Suppressor macrophage treated with lipopolysaccharide for 1 hour (primary cell): ENCODE data around the gene ZWILCH.
"Not testable (repeated sequence)": the region's sequence is repeated elsewhere in the genome, so short reads cannot be mapped to it uniquely, and the experiment has no call there.

Experiments used
- DNase-seq, 3 donors: peaks; one replicate each; pipeline ENCODE4 v3.0.0-alpha.2; 2020 to 2022

ZWILCH gene

GRCh38 chr15:66586155-66586976 is 81.2 kb downstream of the ZWILCH start:
- no peak for DNase-seq

DNA sequence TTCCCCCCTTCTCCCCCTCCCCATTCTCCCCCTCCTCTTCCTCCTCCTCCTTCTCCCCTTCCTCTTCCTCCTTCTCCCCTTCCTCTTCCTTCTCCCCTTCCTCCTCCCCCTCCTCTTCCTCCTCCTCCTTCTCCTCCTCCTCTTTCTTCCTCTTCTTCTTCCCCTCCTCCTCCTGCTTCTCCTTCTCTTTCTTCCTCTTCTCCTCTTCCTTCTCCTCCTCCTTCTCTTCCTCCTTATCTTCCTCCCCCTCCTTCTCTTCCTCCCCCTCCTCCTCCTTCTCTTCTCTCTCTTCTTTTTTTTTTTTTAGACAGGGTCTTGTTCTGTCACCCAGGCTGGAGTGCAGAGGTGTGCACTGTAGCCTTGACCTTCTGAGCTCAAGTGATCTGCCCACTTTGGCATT is 81.9 kb downstream of the ZWILCH start:
- DNase-seq, result no peak

DNA sequence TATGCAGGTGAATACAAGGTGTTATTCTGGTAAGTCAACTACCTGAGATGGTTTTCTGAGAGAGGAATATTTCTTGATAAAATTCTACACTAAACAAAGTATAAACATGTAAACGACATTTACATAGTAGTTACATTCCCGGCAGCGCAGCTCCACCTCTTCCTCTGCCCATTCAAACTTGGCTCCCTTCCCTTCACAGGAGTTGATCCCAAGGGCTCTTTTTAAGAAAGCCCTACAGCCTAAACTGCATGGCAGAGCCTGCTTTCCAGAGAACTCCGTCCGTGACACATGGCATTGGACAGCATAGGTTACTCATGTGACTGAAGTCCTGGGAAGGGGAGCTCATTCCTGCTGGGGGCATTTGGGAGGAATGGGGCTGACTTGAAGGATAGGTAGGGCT is 82.6 kb downstream of the ZWILCH start:
- DNase-seq, result no peak

DNA sequence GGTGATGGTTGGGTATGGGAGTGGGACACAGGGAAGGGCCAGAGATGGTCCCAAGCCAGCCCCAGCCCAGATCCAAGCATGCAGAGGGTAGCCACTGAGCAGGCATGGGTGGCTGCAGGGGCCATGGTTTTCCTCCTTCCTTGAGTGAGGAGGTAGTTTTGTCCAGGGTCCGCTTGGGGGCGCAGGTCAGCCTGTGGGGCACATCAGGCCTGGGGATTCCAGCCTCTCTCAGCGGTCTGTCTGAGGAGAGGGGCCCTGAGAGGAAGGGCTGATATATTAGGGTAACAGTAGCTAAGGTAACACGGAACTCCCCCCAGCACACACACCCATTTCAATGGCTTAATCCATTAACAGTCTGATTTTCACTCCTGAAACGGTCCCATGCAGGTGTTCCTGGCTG is 83.4 kb downstream of the ZWILCH start:
- no peak for DNase-seq

DNA sequence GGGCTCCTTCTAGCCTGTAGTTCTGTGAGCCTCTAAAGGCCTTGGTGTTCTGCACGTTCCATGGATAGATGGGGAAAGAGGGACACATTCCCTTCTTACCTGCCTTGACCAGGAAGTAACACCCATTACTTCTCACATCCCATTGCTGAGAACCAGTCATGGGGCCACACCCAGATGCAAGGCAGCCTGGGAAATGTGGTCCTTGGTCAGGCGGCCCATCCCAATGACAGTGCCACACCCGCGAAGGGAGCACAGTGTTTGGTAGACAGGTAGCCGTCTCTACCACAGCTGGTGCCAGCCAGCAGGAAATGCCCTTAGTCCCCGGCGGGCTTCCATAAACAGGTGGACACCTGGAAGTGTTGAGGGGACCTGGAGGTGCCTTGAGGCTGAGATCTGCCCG is 83.8 kb downstream of the ZWILCH start:
- DNase-seq, result no peak

DNA sequence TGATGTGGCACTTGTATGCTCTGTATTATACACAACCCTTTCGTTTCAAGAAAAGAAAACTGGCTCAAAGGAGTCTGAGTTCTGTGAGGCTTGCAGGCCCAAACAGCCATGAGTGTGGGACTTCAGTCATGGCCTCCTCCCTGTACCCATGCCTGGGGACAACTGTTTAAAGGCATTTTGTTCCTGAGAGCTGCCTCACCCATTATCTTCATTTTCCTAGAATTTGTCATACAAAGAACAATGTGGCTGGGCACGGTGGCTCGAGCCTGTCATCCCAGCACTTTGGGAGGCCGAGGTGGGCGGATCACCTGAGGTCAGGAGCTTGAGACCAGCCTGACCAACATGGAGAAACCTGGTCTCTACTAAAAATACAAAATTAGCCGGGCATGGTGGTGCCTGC is 84.3 kb downstream of the ZWILCH start:
- DNase-seq, result not testable (repeated sequence)

DNA sequence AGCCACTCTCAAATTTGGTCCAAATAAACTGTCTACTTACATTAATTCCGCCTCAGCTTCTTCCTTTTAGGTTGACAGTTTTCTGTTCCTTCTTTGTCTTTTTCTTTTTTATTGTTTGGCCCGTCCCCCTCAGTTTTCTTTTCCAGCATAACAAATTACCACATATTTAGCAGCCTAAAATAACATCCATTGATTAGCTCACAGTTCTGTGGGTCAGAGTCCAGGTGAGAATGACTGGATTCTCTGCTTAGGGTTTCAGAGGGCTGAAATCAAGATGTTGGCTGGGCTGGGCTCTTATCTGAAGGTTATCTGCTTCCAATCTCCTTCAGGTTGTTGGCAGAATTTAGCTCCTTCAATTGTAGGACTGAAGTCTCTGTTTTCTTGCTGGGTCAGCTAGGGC is 85.3 kb downstream of the ZWILCH start:
- no peak for DNase-seq

DNA sequence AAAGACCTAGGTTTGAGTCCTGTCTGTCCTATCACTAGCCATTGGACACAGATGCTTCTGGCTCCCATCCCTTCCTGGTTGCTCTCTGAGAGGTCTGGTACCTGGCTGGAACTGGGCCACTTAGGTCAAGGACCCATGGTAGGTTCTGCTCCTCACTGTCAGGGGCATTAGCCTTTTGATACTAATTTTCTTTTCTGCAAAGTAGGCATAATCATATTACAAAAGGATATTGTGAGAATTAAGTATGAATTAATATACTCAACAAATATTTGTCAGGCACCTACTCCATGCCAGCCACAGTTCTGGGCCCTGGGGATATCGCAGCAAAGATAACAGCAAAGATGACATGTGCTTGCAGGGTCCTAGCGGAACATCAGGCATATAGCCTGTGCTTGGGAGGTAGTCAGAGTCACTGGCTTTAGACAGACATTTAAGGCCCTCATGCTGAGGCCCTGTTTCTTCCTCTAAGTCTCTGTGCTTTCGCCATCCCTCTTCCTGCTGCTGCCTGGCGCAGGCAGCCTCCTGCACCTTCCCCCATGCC is 86.3 kb downstream of the ZWILCH start:
- no peak for DNase-seq

GRCh38 chr15:66592505-66593218 is 87.5 kb downstream of the ZWILCH start:
- DNase-seq, result no peak

DNA sequence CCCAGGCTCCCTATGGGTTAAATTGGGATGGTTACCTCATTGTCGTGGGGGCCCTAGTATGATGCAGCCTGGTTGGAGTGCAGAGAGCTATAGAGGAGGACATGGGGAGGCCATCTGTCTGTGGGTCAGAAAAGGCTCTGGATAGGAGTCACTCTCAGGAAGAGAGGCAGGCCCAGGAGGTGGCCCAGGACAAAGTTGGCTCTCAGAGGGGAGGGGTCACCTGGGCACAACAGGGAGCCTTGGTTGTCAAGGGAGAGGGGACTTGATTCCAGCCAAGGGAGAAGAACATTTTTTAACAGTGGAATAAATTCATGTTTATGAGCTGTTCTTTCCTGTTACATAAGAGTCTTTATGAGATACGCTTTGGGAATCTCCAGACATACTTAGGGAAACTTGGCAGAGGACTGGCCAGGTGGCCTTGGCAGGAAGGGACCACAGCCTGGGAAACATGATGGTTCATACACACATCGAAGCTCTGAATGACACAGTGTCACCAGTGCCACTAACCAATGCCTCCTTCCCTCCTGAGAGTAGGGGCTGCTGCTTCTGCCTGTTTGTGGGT is 88.2 kb downstream of the ZWILCH start:
- no peak for DNase-seq

DNA sequence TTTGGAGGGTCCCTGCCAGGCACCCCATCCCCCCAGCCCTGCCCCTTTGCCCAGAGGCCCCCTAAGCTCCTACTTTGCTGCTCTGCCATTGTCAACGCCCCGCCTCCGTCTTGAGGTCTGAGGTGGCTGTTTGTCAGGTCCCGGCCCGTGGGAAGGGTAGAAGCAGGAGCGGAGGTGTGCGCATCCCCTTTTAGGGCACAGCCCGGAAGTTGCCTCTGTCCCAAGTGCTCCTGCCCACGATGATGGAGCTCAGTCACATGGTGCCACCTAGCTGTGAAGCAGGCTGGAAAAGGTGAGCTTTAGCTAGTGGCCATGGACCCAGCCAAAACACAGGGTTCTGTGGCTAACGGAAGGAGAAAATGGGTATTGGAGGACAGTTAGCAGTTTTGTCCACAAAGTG is 89.2 kb downstream of the ZWILCH start:
- DNase-seq, result no peak

DNA sequence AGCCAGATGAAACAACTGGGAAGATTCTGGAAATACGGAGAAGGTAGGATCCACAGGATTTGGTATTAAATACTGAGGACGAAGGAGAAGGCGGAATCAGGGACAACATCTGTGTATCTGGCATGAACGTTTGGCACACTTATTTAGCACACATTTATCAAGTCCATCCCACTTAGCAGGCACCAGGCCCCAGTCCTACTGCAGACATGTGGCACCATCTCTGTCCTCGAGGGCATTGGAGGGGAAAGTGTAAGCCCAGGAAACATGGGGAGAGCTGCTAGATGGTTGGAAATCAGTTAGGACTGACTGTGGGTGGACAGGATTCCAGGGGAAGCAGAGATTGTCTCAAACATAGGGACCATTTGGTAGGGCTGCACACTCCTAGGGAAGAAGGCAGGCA is 89.7 kb downstream of the ZWILCH start:
- DNase-seq, result no peak

- DNase-seq, result no peak
These were observed 90.2 kb downstream of the ZWILCH start for GRCh38 chr15:66595332-66595731.

DNA sequence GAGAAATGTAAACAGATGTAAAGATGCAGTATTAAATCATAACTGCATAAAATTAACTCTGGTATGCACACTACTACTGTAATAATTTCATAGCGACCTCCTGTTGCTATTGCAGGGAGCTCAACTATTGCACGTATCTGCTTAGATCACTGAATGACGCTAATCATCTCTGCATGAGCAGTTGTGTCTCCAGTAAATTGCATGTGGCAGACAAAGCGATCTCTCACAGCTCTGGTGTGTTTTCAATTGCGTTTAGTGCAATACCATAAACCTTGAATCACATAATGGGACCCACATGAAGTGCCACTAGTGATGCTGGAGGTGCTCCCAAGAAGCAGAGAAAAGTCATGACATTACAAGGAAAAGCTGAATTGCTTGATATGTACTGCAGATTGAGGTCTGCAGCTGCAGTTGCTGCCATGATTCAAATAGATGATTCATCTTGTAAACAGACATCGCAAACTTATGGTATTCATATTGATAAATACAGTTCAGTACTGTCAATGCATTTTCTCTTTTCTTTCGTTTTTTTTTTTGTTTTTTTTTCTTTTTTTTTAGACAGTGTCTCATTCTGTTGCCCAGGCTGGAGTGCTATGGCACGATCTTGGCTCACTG is 90.9 kb downstream of the ZWILCH start:
- no peak for DNase-seq

- no peak for DNase-seq
These were observed 93.1 kb downstream of the ZWILCH start for GRCh38 chr15:66598095-66598815.
